ENCODE results near the gene ALG13.

Gene ALG13

DNA sequence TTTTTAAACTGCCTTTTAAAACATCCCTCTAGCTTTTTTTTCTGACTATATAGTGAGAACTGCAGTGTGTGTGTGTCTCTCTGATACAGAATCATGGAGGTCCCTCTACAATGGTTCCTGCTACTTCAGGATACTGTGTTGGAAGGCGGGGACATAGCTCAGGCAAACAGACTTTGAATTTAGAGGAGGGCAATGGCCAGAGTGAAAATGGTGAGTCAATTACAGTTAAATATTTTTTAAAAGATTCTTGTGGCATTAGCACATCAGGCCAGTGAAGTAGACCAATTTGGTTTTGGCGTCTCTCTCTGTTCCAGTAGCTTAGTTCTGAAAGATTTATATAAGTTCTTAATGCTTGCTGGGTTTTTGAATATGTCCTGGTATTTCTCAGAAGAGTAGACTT lies 47.1 kb downstream of the ALG13 start:
- no peak for DNase-seq
- no peak overlapping the region for H4K8ac ChIP-seq (ENCODE audit: low read length)
- no peaks in the 10 kb centered on the region for H3K27me3 ChIP-seq (ENCODE audit: control insufficient read depth in 1 of 2, insufficient read depth in 1 of 2, low read length in 2 of 2)
- no peak overlapping the region for H2BK5ac ChIP-seq (ENCODE audit: low read depth, low read length, poor library complexity, severe bottlenecking)
- H3K18ac ChIP-seq (ENCODE audit: low read depth in 1 of 2, low read length in 2 of 2), result no peak overlapping the region
- H3K4me2 ChIP-seq (ENCODE audit: low read length, poor library complexity, severe bottlenecking), result no peak overlapping the region
- H2BK120ac ChIP-seq (ENCODE audit: low read depth, low read length), result no peak overlapping the region
- WGBS, result 98% methylated on average over 2 of the region's 2 CpGs
- no peak overlapping the region for H2BK12ac ChIP-seq (ENCODE audit: low read length in 2 of 2)
- no peak overlapping the region for H3K23ac ChIP-seq (ENCODE audit: low read length in 2 of 2)
- H3K9ac ChIP-seq (ENCODE audit: low read length), result no peak overlapping the region
- peaks cover 3 to 84% of the 10 kb centered on the region in 2 experiments for H3K36me3 ChIP-seq (ENCODE audit: control insufficient read depth in 1 of 2, insufficient read depth in 2 of 2, low read depth in 1 of 2, low read length in 2 of 2)
- H3K79me1 ChIP-seq (replicated peaks; ENCODE audit: low read length, poor library complexity, severe bottlenecking), result no peaks in the 10 kb centered on the region
- no peaks in the 10 kb centered on the region for H3K4me1 ChIP-seq (ENCODE audit: control insufficient read depth, insufficient read depth, low read depth, low read length)
- H3K27ac ChIP-seq (ENCODE audit: low read length, poor library complexity, severe bottlenecking), result no peak overlapping the region
- H3K9me3 ChIP-seq (ENCODE audit: control insufficient read depth, low read length), result no peaks in the 10 kb centered on the region
- H3K14ac ChIP-seq (ENCODE audit: low read length in 2 of 2), result no peak overlapping the region
- no peak overlapping the region for H3K4ac ChIP-seq (ENCODE audit: low read depth in 1 of 2, low read length in 2 of 2)
- no peak overlapping the region for H4K91ac ChIP-seq (ENCODE audit: low read length)
- no peak overlapping the region for H2AK5ac ChIP-seq (ENCODE audit: low read length, severe bottlenecking)
- H2AFZ ChIP-seq (ENCODE audit: low read depth, low read length), result no peak overlapping the region
- H2BK15ac ChIP-seq (ENCODE audit: low read depth, poor library complexity, severe bottlenecking), result no peak overlapping the region
- H3K4me3 ChIP-seq (ENCODE audit: insufficient read depth in 1 of 2, low read depth in 1 of 2, low read length in 2 of 2), result no peak overlapping the region

DNA sequence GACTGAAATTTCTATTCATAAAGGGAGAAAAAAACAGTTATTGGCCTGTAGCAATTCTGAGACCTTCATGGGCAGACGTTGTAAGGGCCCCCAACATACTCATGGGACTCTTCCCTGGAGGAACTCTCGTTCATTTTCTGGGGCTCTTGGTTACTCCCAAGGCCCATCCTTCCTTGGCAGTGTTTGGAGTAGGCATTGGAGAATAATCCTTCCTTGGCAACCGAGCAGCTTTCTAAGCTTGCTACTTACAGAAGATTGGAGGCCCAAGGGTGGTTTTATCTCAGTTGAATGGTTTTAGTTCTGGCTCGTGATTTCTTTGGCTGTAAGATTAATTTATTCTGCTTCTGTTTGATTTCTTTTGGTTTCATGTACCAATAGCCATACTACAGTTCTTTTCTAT lies 50.4 kb downstream of the ALG13 start:
- no peak for DNase-seq
- no peaks in the 10 kb centered on the region for H3K9me3 ChIP-seq (ENCODE audit: control insufficient read depth, low read length)
- 100% methylated on average over 2 of the region's 4 CpGs for WGBS

DNA sequence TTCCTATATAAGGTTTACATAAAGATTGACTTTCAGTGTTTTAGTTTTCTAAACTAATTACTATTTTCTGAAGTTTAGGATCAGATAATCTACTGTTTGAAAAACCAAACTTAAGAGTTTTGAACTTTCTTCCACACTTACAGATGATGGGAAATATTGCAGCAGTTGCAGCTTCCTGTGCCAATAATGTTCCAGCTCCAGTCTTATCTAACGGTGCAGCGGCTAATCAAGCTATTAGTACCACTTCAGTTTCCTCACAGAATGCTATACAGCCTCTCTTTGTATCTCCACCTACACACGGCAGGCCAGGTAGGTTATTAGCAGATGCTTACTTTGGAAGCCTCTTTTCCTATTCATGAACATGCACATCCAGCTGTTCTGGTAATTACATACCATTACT lies 55.6 kb downstream of the ALG13 start:
- Histone ChIP-seq H2BK12ac (ENCODE audit: low read length in 2 of 2) (no peak overlapping the region), H3K14ac (ENCODE audit: low read length in 2 of 2) (no peak overlapping the region), H3K27ac (ENCODE audit: low read length, poor library complexity, severe bottlenecking) (no peak overlapping the region), H4K91ac (ENCODE audit: low read length) (no peak overlapping the region), H3K4ac (ENCODE audit: low read depth in 1 of 2, low read length in 2 of 2) (no peak overlapping the region), H3K79me1 (replicated peaks; ENCODE audit: low read length, poor library complexity, severe bottlenecking) (no peaks in the 10 kb centered on the region), H3K23ac (ENCODE audit: low read length in 2 of 2) (no peak overlapping the region), H2AK5ac (ENCODE audit: low read length, severe bottlenecking) (no peak overlapping the region), H2BK120ac (ENCODE audit: low read depth, low read length) (no peak overlapping the region), H3K4me2 (ENCODE audit: low read length, poor library complexity, severe bottlenecking) (no peak overlapping the region), H3K18ac (ENCODE audit: low read depth in 1 of 2, low read length in 2 of 2) (no peak overlapping the region), H3K4me1 (ENCODE audit: control insufficient read depth, insufficient read depth, low read depth, low read length) (no peaks in the 10 kb centered on the region), H3K27me3 (ENCODE audit: control insufficient read depth in 1 of 2, insufficient read depth in 1 of 2, low read length in 2 of 2) (peaks cover 0 to 7% of the 10 kb centered on the region in 2 experiments), H2BK5ac (ENCODE audit: low read depth, low read length, poor library complexity, severe bottlenecking) (no peak overlapping the region), H4K8ac (ENCODE audit: low read length) (no peak overlapping the region), H3K9ac (ENCODE audit: low read length) (no peak overlapping the region), H2AFZ (ENCODE audit: low read depth, low read length) (no peak overlapping the region), H3K4me3 (ENCODE audit: insufficient read depth in 1 of 2, low read depth in 1 of 2, low read length in 2 of 2) (no peak overlapping the region), H3K9me3 (ENCODE audit: control insufficient read depth, low read length) (no peaks in the 10 kb centered on the region), H3K36me3 (ENCODE audit: control insufficient read depth in 1 of 2, insufficient read depth in 2 of 2, low read depth in 1 of 2, low read length in 2 of 2) (peaks cover 3 to 88% of the 10 kb centered on the region in 2 experiments), H2BK15ac (ENCODE audit: low read depth, poor library complexity, severe bottlenecking) (no peak overlapping the region)
- no peak for DNase-seq
- 98% methylated on average over 3 of the region's 3 CpGs for WGBS

More for the DNA sequence above, 50.4 kb downstream of the ALG13 start:
- Histone ChIP-seq H3K27me3 (ENCODE audit: control insufficient read depth in 1 of 2, insufficient read depth in 1 of 2, low read length in 2 of 2) (peaks cover 0 to 3% of the 10 kb centered on the region in 2 experiments), H2BK120ac (ENCODE audit: low read depth, low read length) (no peak overlapping the region), H2AK5ac (ENCODE audit: low read length, severe bottlenecking) (no peak overlapping the region), H3K9ac (ENCODE audit: low read length) (no peak overlapping the region), H3K27ac (ENCODE audit: low read length, poor library complexity, severe bottlenecking) (no peak overlapping the region), H3K14ac (ENCODE audit: low read length in 2 of 2) (no peak overlapping the region), H3K4me1 (ENCODE audit: control insufficient read depth, insufficient read depth, low read depth, low read length) (no peaks in the 10 kb centered on the region), H3K79me1 (replicated peaks; ENCODE audit: low read length, poor library complexity, severe bottlenecking) (no peaks in the 10 kb centered on the region), H2AFZ (ENCODE audit: low read depth, low read length) (no peak overlapping the region), H2BK15ac (ENCODE audit: low read depth, poor library complexity, severe bottlenecking) (no peak overlapping the region), H3K36me3 (ENCODE audit: control insufficient read depth in 1 of 2, insufficient read depth in 2 of 2, low read depth in 1 of 2, low read length in 2 of 2) (peaks cover 0 to 87% of the 10 kb centered on the region in 2 experiments), H4K8ac (ENCODE audit: low read length) (no peak overlapping the region), H2BK5ac (ENCODE audit: low read depth, low read length, poor library complexity, severe bottlenecking) (no peak overlapping the region), H3K18ac (ENCODE audit: low read depth in 1 of 2, low read length in 2 of 2) (no peak overlapping the region), H3K4me3 (ENCODE audit: insufficient read depth in 1 of 2, low read depth in 1 of 2, low read length in 2 of 2) (no peak overlapping the region), H4K91ac (ENCODE audit: low read length) (no peak overlapping the region), H3K23ac (ENCODE audit: low read length in 2 of 2) (no peak overlapping the region), H3K4me2 (ENCODE audit: low read length, poor library complexity, severe bottlenecking) (no peak overlapping the region), H2BK12ac (ENCODE audit: low read length in 2 of 2) (no peak overlapping the region), H3K4ac (ENCODE audit: low read depth in 1 of 2, low read length in 2 of 2) (no peak overlapping the region)

DNA sequence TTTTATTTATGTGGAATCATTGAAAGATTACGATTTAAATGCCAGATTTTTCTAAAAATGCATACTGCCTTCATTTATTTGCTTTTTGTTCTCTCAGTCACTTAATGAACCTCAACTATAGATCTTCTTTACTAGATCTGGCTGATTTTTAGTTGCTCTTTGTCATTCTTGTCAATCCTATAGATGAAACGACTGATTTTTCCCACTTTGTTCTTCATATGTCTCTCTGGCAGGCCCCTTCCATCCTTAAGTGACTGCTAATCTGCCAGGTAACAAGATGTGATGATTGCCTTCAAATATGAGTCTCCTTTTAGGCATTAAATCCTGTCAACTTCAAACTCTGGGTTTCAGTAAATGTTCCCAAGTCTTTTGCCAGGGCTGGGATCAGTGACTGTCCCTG lies 61.0 kb downstream of the ALG13 start:
- Histone ChIP-seq H3K27ac (ENCODE audit: low read length, poor library complexity, severe bottlenecking) (no peak overlapping the region), H3K36me3 (ENCODE audit: control insufficient read depth in 1 of 2, insufficient read depth in 2 of 2, low read depth in 1 of 2, low read length in 2 of 2) (peaks cover 3 to 74% of the 10 kb centered on the region in 2 experiments), H3K9ac (ENCODE audit: low read length) (no peak overlapping the region), H3K4me2 (ENCODE audit: low read length, poor library complexity, severe bottlenecking) (no peak overlapping the region), H2AK5ac (ENCODE audit: low read length, severe bottlenecking) (no peak overlapping the region), H3K4me1 (ENCODE audit: control insufficient read depth, insufficient read depth, low read depth, low read length) (no peaks in the 10 kb centered on the region), H2BK12ac (ENCODE audit: low read length in 2 of 2) (no peak overlapping the region), H2AFZ (ENCODE audit: low read depth, low read length) (no peak overlapping the region), H2BK5ac (ENCODE audit: low read depth, low read length, poor library complexity, severe bottlenecking) (no peak overlapping the region), H3K9me3 (ENCODE audit: control insufficient read depth, low read length) (no peaks in the 10 kb centered on the region), H3K4me3 (ENCODE audit: insufficient read depth in 1 of 2, low read depth in 1 of 2, low read length in 2 of 2) (no peak overlapping the region), H2BK120ac (ENCODE audit: low read depth, low read length) (no peak overlapping the region), H4K8ac (ENCODE audit: low read length) (no peak overlapping the region), H3K18ac (ENCODE audit: low read depth in 1 of 2, low read length in 2 of 2) (no peak overlapping the region), H2BK15ac (ENCODE audit: low read depth, poor library complexity, severe bottlenecking) (no peak overlapping the region), H3K79me1 (replicated peaks; ENCODE audit: low read length, poor library complexity, severe bottlenecking) (no peaks in the 10 kb centered on the region), H3K4ac (ENCODE audit: low read depth in 1 of 2, low read length in 2 of 2) (no peak overlapping the region), H3K27me3 (ENCODE audit: control insufficient read depth in 1 of 2, insufficient read depth in 1 of 2, low read length in 2 of 2) (no peaks in the 10 kb centered on the region), H3K14ac (ENCODE audit: low read length in 2 of 2) (no peak overlapping the region), H3K23ac (ENCODE audit: low read length in 2 of 2) (no peak overlapping the region), H4K91ac (ENCODE audit: low read length) (no peak overlapping the region)
- 100% methylated on average over 1 of the region's 2 CpGs for WGBS
- DNase-seq, result no peak
